Endothelial cell of umbilical vein (primary cell): ENCODE data around the gene NIPBL. TPM values are rescaled to one million over a fixed set of nuclear protein-coding genes. Genes with fewer than 3 reads are reported as not detected.

Source experiments
- BruUV-seq: library from RNA; stranded (reverse); fragments of 400-500 nt; replicated peaks from 2 replicates; lab custom pipeline; 2021; lab: Mats Ljungman, UMichigan
- CTCF ChIA-PET: fragments of 300-600, 350-600 bp; sonication (Branson Sonifier 250); formaldehyde crosslinking; loops from one replicate; lab custom pipeline; 2021; ENCODE audit warnings: antibody characterized with exemption, inconsistent platforms; lab: Charles Lee
- POLR2A ChIA-PET: fragments of 300-600, 350-600 bp; sonication (Branson Sonifier 250); formaldehyde crosslinking; loops from one replicate; lab custom pipeline; 2021; ENCODE audit warnings: antibody characterized with exemption, inconsistent platforms; lab: Charles Lee
- DNase-seq: peaks from one replicate; pipeline ENCODE4 v3.0.0-alpha.2; 2011; ENCODE audit warnings: low read depth, low spot score
- FAIRE-seq: peaks from 2 replicates; lab custom pipeline; 2011; peaks lifted over from hg19 to GRCh38; lab: Jason Lieb, UNC
- H2AFZ ChIP-seq: 2 replicates; pipeline ENCODE4 v1.6.0; 2012; ENCODE audit warnings: low read depth, low read length, control low read depth, inconsistent platforms
- H3K27ac ChIP-seq: 2 replicates; pipeline ENCODE4 v1.5.1; 2011; ENCODE audit warnings: low read depth, mild to moderate bottlenecking, control low read depth, low read length, moderate library complexity; ENCODE audit not compliant: insufficient read depth
- H3K27me3 ChIP-seq, 2 experiments: 2 replicates each; pipeline versions ENCODE4 v1.6.0 to v1.6.1; 2011; ENCODE audit warnings: low read length in 2 of 2, mixed read lengths in 1 of 2; ENCODE audit not compliant: control insufficient read depth in 2 of 2, insufficient read depth in 2 of 2
- H3K36me3 ChIP-seq, 2 experiments: 2 replicates in 1 of 2; 3 replicates in 1 of 2; pipeline ENCODE4 v1.5.1; 2011; ENCODE audit warnings: low read length in 2 of 2, mild to moderate bottlenecking in 1 of 2, moderate library complexity in 1 of 2; ENCODE audit not compliant: control insufficient read depth in 2 of 2, insufficient read depth in 2 of 2; ENCODE audit errors: extremely low read depth in 1 of 2
- H3K4me1 ChIP-seq: 3 replicates; pipeline ENCODE4 v1.5.1; 2011; ENCODE audit warnings: mild to moderate bottlenecking, low read length; ENCODE audit not compliant: control insufficient read depth, insufficient read depth; ENCODE audit errors: extremely low read depth
- H3K4me2 ChIP-seq: 2 replicates; pipeline ENCODE4 v1.6.1; 2011; ENCODE audit warnings: low read length, control low read depth, mixed read lengths; ENCODE audit not compliant: insufficient read depth
- H3K4me3 ChIP-seq, 3 experiments: fragments of 200-600 bp in 1 of 3; sonication (generic), shearing (Covaris generic) in 1 of 3; replicated peaks in 1 of 3; 2 replicates each; pipeline ENCODE4 v1.5.1; 2011 to 2016; ENCODE audit warnings: control low read depth in 3 of 3, low read length in 3 of 3, mild to moderate bottlenecking in 2 of 3, inconsistent platforms in 1 of 3, low read depth in 1 of 3, moderate library complexity in 1 of 3; ENCODE audit not compliant: insufficient read depth in 1 of 3
- H3K79me2 ChIP-seq: 2 replicates; pipeline ENCODE4 v1.6.0; 2012; ENCODE audit warnings: low read length, inconsistent platforms; ENCODE audit not compliant: control insufficient read depth, insufficient read depth
- H3K9ac ChIP-seq: replicated peaks from 2 replicates; pipeline ENCODE3; 2011; ENCODE audit warnings: low read length, control low read depth; ENCODE audit not compliant: insufficient read depth; ENCODE audit errors: extremely low read depth
- H3K9me1 ChIP-seq: replicated peaks from 3 replicates; pipeline ENCODE4 v1.6.0; 2011; ENCODE audit warnings: mild to moderate bottlenecking, low read length; ENCODE audit not compliant: control insufficient read depth, insufficient read depth; ENCODE audit errors: extremely low read depth
- H3K9me3 ChIP-seq: replicated peaks from 2 replicates; pipeline ENCODE4 v1.5.1; 2012; ENCODE audit warnings: low read length, inconsistent platforms; ENCODE audit not compliant: control insufficient read depth, insufficient read depth
- H4K20me1 ChIP-seq: replicated peaks from 2 replicates; pipeline ENCODE3; 2011; ENCODE audit warnings: mild to moderate bottlenecking, low read length; ENCODE audit not compliant: control insufficient read depth, insufficient read depth; ENCODE audit errors: extremely low read depth
- EZH2 ChIP-seq: IDR thresholded peaks from 2 replicates; pipeline ENCODE4 v1.6.1; 2012; ENCODE audit warnings: borderline replicate concordance, low read depth, mild to moderate bottlenecking, moderate library complexity, low read length, inconsistent platforms; ENCODE audit not compliant: severe bottlenecking
- FOS ChIP-seq: IDR thresholded peaks from 2 replicates; pipeline ENCODE4 v1.6.1; 2011; ENCODE audit warnings: mild to moderate bottlenecking, low read length, moderate library complexity, borderline replicate concordance; ENCODE audit not compliant: insufficient read depth
- GATA2 ChIP-seq: IDR thresholded peaks from 2 replicates; pipeline ENCODE4 v1.7.0; 2011; ENCODE audit warnings: low read depth, mild to moderate bottlenecking, moderate library complexity, mixed read lengths, low read length; ENCODE audit not compliant: insufficient read length, insufficient read depth
- JUN ChIP-seq: IDR thresholded peaks from 2 replicates; pipeline ENCODE4 v1.6.1; 2011; ENCODE audit warnings: borderline replicate concordance, low read depth; ENCODE audit not compliant: insufficient read length, insufficient read depth
- MYC ChIP-seq: IDR thresholded peaks from one replicate; pipeline ENCODE4 v1.6.1; 2011; ENCODE audit warnings: mild to moderate bottlenecking, low read depth, low read length
- POLR2A ChIP-seq: IDR thresholded peaks from 2 replicates; pipeline ENCODE4 v1.6.1; 2012; ENCODE audit warnings: low read depth, mild to moderate bottlenecking, control low read depth, low read length
- POLR2AphosphoS5 ChIP-seq: IDR thresholded peaks from 2 replicates; pipeline ENCODE4 v1.6.1; 2012; ENCODE audit warnings: low read depth, mild to moderate bottlenecking, control low read depth, low read length, moderate library complexity; ENCODE audit not compliant: insufficient read depth
- dilution Hi-C: fragments of 300-500 bp; cut with MboI; formaldehyde crosslinking; loops from one replicate; pipeline ENCODE4 v1.15.0; 2019; ENCODE audit warnings: low sequenced_read_pairs; ENCODE audit not compliant: extremely low pct_ligation_motif_present
- intact Hi-C: fragments of 100-400 bp; cut with micrococcal nuclease; formaldehyde crosslinking; loops from one replicate; pipeline ENCODE4 v1.10.0; 2022
- polyA plus RNA-seq, 4 experiments: library from polyadenylated mRNA; depleted of rRNA in 3 of 4; stranded (reverse) in 3 of 4; unstranded in 1 of 4; fragments of >200 nt; gene quantifications; 2 replicates each; pipeline versions ENCODE4 v1.2.1 to v1.2.3, GENCODE V29; 2011 to 2012; ENCODE audit warnings: missing spikeins in 1 of 4
- total RNA-seq: library from RNA; stranded (reverse); gene quantifications from 2 replicates; pipeline ENCODE4 v1.2.3, GENCODE V29; 2021
- TF ChIP-seq, protein P1 (sequence below): IDR thresholded peaks from 2 replicates; pipeline ENCODE4 v1.6.1; 2011; ENCODE audit not compliant: insufficient read depth, insufficient read length
- TF ChIP-seq, protein P2 (sequence below), 2 donors: IDR thresholded peaks; 1 replicate in 1 of 2; 2 replicates in 1 of 2; pipeline ENCODE4 v1.5.1; 2011; ENCODE audit warnings: low read length in 2 of 2, mild to moderate bottlenecking in 2 of 2, moderate library complexity in 2 of 2, control low read depth in 1 of 2, inconsistent platforms in 1 of 2, low read depth in 1 of 2; ENCODE audit not compliant: insufficient read depth in 1 of 2; ENCODE audit errors: extremely low read depth in 1 of 2

The NIPBL gene
- total and polyA plus RNA-seq, 2 donors (not counting 3 experiments of a cell fraction or from before 2014, with no cell fraction given): 15.5 to 50.7 TPM

DNA sequence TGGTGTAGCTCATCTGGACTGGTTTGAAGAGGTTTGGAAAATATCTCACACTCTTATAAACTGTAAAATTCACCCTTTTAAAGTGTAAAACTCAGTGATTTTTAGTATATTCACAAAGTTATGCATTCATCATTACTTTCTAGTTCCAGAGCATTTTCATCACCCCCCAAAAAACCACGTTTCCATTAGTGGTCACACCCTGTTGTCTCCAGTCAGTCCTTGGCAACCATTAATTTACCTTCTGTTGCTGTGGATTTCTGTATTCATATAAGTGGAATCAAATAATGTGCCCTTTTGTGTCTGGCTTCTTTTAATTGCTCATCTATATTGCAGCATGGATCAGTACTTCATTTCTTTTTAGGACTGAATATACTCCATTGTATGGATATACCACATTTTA is 18.4 kb downstream of the NIPBL start:
- H3K4me1 ChIP-seq: peaks cover 5% of the 10 kb centered on the region
- FAIRE-seq (no peak), DNase-seq (no peak)
- POLR2A ChIA-PET: no interaction called here
- BruUV-seq: no TSS peak
- TF ChIP-seq JUN (no peak), MYC (no peak), GATA2 (no peak), FOS (no peak), POLR2AphosphoS5 (no peak), POLR2A (no peak), EZH2 (no peak)
- TF ChIP-seq, protein P1, sequence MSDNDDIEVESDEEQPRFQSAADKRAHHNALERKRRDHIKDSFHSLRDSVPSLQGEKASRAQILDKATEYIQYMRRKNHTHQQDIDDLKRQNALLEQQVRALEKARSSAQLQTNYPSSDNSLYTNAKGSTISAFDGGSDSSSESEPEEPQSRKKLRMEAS: no peak
- TF ChIP-seq, protein P2, sequence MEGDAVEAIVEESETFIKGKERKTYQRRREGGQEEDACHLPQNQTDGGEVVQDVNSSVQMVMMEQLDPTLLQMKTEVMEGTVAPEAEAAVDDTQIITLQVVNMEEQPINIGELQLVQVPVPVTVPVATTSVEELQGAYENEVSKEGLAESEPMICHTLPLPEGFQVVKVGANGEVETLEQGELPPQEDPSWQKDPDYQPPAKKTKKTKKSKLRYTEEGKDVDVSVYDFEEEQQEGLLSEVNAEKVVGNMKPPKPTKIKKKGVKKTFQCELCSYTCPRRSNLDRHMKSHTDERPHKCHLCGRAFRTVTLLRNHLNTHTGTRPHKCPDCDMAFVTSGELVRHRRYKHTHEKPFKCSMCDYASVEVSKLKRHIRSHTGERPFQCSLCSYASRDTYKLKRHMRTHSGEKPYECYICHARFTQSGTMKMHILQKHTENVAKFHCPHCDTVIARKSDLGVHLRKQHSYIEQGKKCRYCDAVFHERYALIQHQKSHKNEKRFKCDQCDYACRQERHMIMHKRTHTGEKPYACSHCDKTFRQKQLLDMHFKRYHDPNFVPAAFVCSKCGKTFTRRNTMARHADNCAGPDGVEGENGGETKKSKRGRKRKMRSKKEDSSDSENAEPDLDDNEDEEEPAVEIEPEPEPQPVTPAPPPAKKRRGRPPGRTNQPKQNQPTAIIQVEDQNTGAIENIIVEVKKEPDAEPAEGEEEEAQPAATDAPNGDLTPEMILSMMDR (IDR thresholded peaks at IDR 0.05; ENCODE audit: extremely low read depth in 1 of 2, insufficient read depth in 1 of 2, low read depth in 1 of 2, low read length in 2 of 2): no peak
- no peak overlapping the region for H2AFZ ChIP-seq
- H3K27ac ChIP-seq: no peak overlapping the region
- H3K79me2 ChIP-seq: peaks cover 91% of the 10 kb centered on the region
- no peaks in the 10 kb centered on the region for H3K9me1 ChIP-seq
- H3K36me3 ChIP-seq: no peaks in the 10 kb centered on the region
- H3K4me2 ChIP-seq: no peak overlapping the region
- no peak overlapping the region for H3K4me3 ChIP-seq
- intact Hi-C loops: no loop called here
- CTCF ChIA-PET: interaction anchor here (1.2 to 1.3 kb wide), 4 partner anchors 11 to 111 kb away, joined by 3 to 5 read pairs (median 4); no protein-coding TSS in a partner anchor
- H3K9me3 ChIP-seq: no peaks in the 10 kb centered on the region
- H3K27me3 ChIP-seq: no peaks in the 10 kb centered on the region
- no peak overlapping the region for H3K9ac ChIP-seq
- dilution Hi-C loops: no loop called here
- peaks cover 19% of the 10 kb centered on the region for H4K20me1 ChIP-seq
